ENCODE results near the gene DCAF15.

DCAF15 gene

GRCh38 chr19:13930402-13930801 is 21.9 kb upstream of the DCAF15 start:
- DNase-seq (ENCODE audit: low read depth), result no peak

GRCh38 chr19:13931391-13932148 is 20.7 kb upstream of the DCAF15 start:
- no peak for DNase-seq (ENCODE audit: low read depth)

GRCh38 chr19:13932149-13932637 is 20.1 kb upstream of the DCAF15 start:
- DNase-seq (ENCODE audit: low read depth), result no peak

- no peak for DNase-seq (ENCODE audit: low read depth)
These were observed 19.4 kb upstream of the DCAF15 start for GRCh38 chr19:13932911-13933393.

GRCh38 chr19:13934785-13935109 is 17.6 kb upstream of the DCAF15 start:
- DNase-seq (ENCODE audit: low read depth), result no peak

GRCh38 chr19:13935765-13936510 is 16.4 kb upstream of the DCAF15 start:
- no peak for DNase-seq (ENCODE audit: low read depth)

GRCh38 chr19:13937479-13938300 is 14.6 kb upstream of the DCAF15 start:
- no peak for DNase-seq (ENCODE audit: low read depth)

GRCh38 chr19:13938301-13939064 is 13.8 kb upstream of the DCAF15 start, which contains the start of gene PODNL1:
PODNL1 (minus strand) TSS chr19:13938417; CDS start chr19:13938181, 236 bp downstream.
- no peak for DNase-seq (ENCODE audit: low read depth)

- no peak for DNase-seq (ENCODE audit: low read depth)
These were observed 10.2 kb upstream of the DCAF15 start for GRCh38 chr19:13942023-13942684.

- no peak for DNase-seq (ENCODE audit: low read depth)
These were observed 5.9 kb upstream of the DCAF15 start for GRCh38 chr19:13946414-13946813.

- DNase-seq (ENCODE audit: low read depth), result no peak
These were observed 1.3 kb upstream of the DCAF15 start for GRCh38 chr19:13951043-13951442.

GRCh38 chr19:13951799-13952153 is 533 bp upstream of the DCAF15 start:
- DNase-seq (ENCODE audit: low read depth), result no peak

GRCh38 chr19:13952931-13953531 is 722 bp downstream of the DCAF15 start:
- no peak for DNase-seq (ENCODE audit: low read depth)

GRCh38 chr19:13954185-13954584 is 1.9 kb downstream of the DCAF15 start:
- DNase-seq (ENCODE audit: low read depth), result no peak

GRCh38 chr19:13955662-13956364 is 3.5 kb downstream of the DCAF15 start:
- no peak for DNase-seq (ENCODE audit: low read depth)

- DNase-seq (ENCODE audit: low read depth), result no peak
These were observed 4.0 kb downstream of the DCAF15 start for GRCh38 chr19:13956365-13956744.

- DNase-seq (ENCODE audit: low read depth), result no peak
These were observed 4.7 kb downstream of the DCAF15 start for GRCh38 chr19:13957051-13957450.

GRCh38 chr19:13958043-13958442 is 5.7 kb downstream of the DCAF15 start:
- no peak for DNase-seq (ENCODE audit: low read depth)

- DNase-seq (ENCODE audit: low read depth), result no peak
These were observed 7.0 kb downstream of the DCAF15 start for GRCh38 chr19:13959141-13959961.

Measured in activated T-cell treated with anti-CD3 and anti-CD28 coated beads for 1 hour (primary cell).